Keratinocyte (primary cell): ENCODE data around the gene FLRT1. TPM values are rescaled to one million over a fixed set of nuclear protein-coding genes. Genes with fewer than 3 reads are reported as not detected.

Source experiments
- DNase-seq: peaks from one replicate; pipeline ENCODE4 v3.0.0-alpha.2; 2011; ENCODE audit warnings: low read depth, missing footprints, low spot score
- FAIRE-seq: peaks from 2 replicates; lab custom pipeline; 2011; peaks lifted over from hg19 to GRCh38; lab: Jason Lieb, UNC
- H2AFZ ChIP-seq: 2 replicates; pipeline ENCODE4 v1.6.0; 2012; ENCODE audit warnings: low read length, control low read depth, inconsistent platforms; ENCODE audit not compliant: control insufficient read depth
- H3K27ac ChIP-seq: 2 replicates; pipeline ENCODE4 v1.5.1; 2011; ENCODE audit warnings: low read length; ENCODE audit not compliant: control insufficient read depth, insufficient read depth
- H3K27me3 ChIP-seq: 3 replicates; pipeline ENCODE4 v1.6.0; 2011; ENCODE audit warnings: low read length; ENCODE audit not compliant: control insufficient read depth, insufficient read depth; ENCODE audit errors: extremely low read depth
- H3K36me3 ChIP-seq, 2 experiments: 2 replicates in 1 of 2; 3 replicates in 1 of 2; pipeline ENCODE4 v1.5.1; 2011; ENCODE audit warnings: low read length in 2 of 2, mild to moderate bottlenecking in 1 of 2; ENCODE audit not compliant: control insufficient read depth in 2 of 2, insufficient read depth in 2 of 2; ENCODE audit errors: extremely low read depth in 1 of 2
- H3K4me1 ChIP-seq: 3 replicates; pipeline ENCODE4 v1.5.1; 2011; ENCODE audit warnings: low read length; ENCODE audit not compliant: control insufficient read depth, insufficient read depth; ENCODE audit errors: extremely low read depth
- H3K4me2 ChIP-seq: 3 replicates; pipeline ENCODE4 v1.6.0; 2011; ENCODE audit warnings: low read depth, low read length; ENCODE audit not compliant: control insufficient read depth, insufficient read depth; ENCODE audit errors: extremely low read depth
- H3K4me3 ChIP-seq, 3 experiments: fragments of 200-600 bp in 1 of 3; sonication (generic) in 1 of 3; 2 replicates in 2 of 3; 3 replicates in 1 of 3; pipeline ENCODE4 v1.5.1; 2011 to 2016; ENCODE audit warnings: low read length in 3 of 3, mild to moderate bottlenecking in 3 of 3, control low read depth in 2 of 3, inconsistent platforms in 1 of 3, low read depth in 1 of 3, mixed read lengths in 1 of 3, mixed run types in 1 of 3, moderate library complexity in 1 of 3; ENCODE audit not compliant: control insufficient read depth in 2 of 3, insufficient read depth in 2 of 3; ENCODE audit errors: extremely low read depth in 1 of 3
- H3K79me2 ChIP-seq: 2 replicates; pipeline ENCODE4 v1.6.0; 2012; ENCODE audit warnings: low read length; ENCODE audit not compliant: control insufficient read depth, insufficient read depth
- H3K9ac ChIP-seq: 3 replicates; pipeline ENCODE4 v1.6.0; 2011; ENCODE audit warnings: low read length; ENCODE audit not compliant: control insufficient read depth, insufficient read depth; ENCODE audit errors: extremely low read depth
- H3K9me1 ChIP-seq: 3 replicates; pipeline ENCODE4 v1.6.0; 2011; ENCODE audit warnings: low read length; ENCODE audit not compliant: control insufficient read depth, insufficient read depth; ENCODE audit errors: extremely low read depth
- H3K9me3 ChIP-seq: 2 replicates; pipeline ENCODE4 v1.5.1; 2012; ENCODE audit warnings: low read depth, low read length; ENCODE audit not compliant: control insufficient read depth
- H4K20me1 ChIP-seq: 3 replicates; pipeline ENCODE4 v1.6.0; 2011; ENCODE audit warnings: low read length; ENCODE audit not compliant: control insufficient read depth, insufficient read depth; ENCODE audit errors: extremely low read depth
- EZH2 ChIP-seq: IDR thresholded peaks from one replicate; pipeline ENCODE4 v1.6.1; 2012; ENCODE audit warnings: inconsistent platforms, mild to moderate bottlenecking, low read length, moderate library complexity
- dilution Hi-C: fragments of 300-500 bp; cut with MboI; formaldehyde crosslinking; loops from one replicate; pipeline ENCODE4 v1.7.0; 2020; ENCODE audit warnings: low sequenced_read_pairs; ENCODE audit not compliant: extremely low pct_ligation_motif_present
- polyA plus RNA-seq, 5 experiments: library from polyadenylated mRNA; depleted of rRNA in 3 of 5; stranded (reverse) in 3 of 5; stranded (forward) in 1 of 5; unstranded in 1 of 5; fragments of >200 nt; gene quantifications; 1 replicate in 1 of 5; 2 replicates in 3 of 5; 3 replicates in 1 of 5; pipeline versions ENCODE4 v1.2.1 to v1.2.3, GENCODE V29; 2011 to 2012; ENCODE audit warnings: missing spikeins in 2 of 5, low read depth in 1 of 5, low replicate concordance in 1 of 5
- TF ChIP-seq, protein P1 (sequence below), 3 experiments: IDR thresholded peaks in 1 of 3; conservative IDR thresholded peaks in 1 of 3; optimal IDR thresholded peaks in 1 of 3; 2 replicates in 2 of 3; 3 replicates in 1 of 3; pipeline versions ENCODE3 to v1.5.1; 2011; ENCODE audit warnings: low read length in 3 of 3, mild to moderate bottlenecking in 3 of 3, moderate library complexity in 2 of 3, control low read depth in 1 of 3, inconsistent platforms in 1 of 3; ENCODE audit not compliant: insufficient read depth in 2 of 3; ENCODE audit errors: extremely low read depth in 1 of 3

The FLRT1 gene
- polyA plus RNA-seq, 1 donor (not counting 4 experiments of a cell fraction or from before 2014, with no cell fraction given): not detected

- no peaks in the 10 kb centered on the region for H3K9me1 ChIP-seq
- no peaks in the 10 kb centered on the region for H3K36me3 ChIP-seq
- no peak overlapping the region for H3K4me3 ChIP-seq
- FAIRE-seq: no peak
- no peak overlapping the region for H3K9ac ChIP-seq
- dilution Hi-C loops: no loop called here
- H3K4me2 ChIP-seq: no peak overlapping the region
- no peaks in the 10 kb centered on the region for H3K9me3 ChIP-seq
- H3K4me1 ChIP-seq: peaks cover 4% of the 10 kb centered on the region
- DNase-seq: no peak
- H3K79me2 ChIP-seq: no peaks in the 10 kb centered on the region
- TF ChIP-seq, protein P1, sequence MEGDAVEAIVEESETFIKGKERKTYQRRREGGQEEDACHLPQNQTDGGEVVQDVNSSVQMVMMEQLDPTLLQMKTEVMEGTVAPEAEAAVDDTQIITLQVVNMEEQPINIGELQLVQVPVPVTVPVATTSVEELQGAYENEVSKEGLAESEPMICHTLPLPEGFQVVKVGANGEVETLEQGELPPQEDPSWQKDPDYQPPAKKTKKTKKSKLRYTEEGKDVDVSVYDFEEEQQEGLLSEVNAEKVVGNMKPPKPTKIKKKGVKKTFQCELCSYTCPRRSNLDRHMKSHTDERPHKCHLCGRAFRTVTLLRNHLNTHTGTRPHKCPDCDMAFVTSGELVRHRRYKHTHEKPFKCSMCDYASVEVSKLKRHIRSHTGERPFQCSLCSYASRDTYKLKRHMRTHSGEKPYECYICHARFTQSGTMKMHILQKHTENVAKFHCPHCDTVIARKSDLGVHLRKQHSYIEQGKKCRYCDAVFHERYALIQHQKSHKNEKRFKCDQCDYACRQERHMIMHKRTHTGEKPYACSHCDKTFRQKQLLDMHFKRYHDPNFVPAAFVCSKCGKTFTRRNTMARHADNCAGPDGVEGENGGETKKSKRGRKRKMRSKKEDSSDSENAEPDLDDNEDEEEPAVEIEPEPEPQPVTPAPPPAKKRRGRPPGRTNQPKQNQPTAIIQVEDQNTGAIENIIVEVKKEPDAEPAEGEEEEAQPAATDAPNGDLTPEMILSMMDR (optimal IDR thresholded peaks at IDR 0.05 in 1 of 3, IDR thresholded peaks at IDR 0.05 in 1 of 3, conservative IDR thresholded peaks at IDR 0.05 in 1 of 3; ENCODE audit: extremely low read depth in 1 of 3, insufficient read depth in 2 of 3, low read length in 3 of 3): no peak
- no peak for TF ChIP-seq EZH2
- no peak overlapping the region for H2AFZ ChIP-seq
- no peaks in the 10 kb centered on the region for H4K20me1 ChIP-seq
- H3K27ac ChIP-seq: no peak overlapping the region
- H3K27me3 ChIP-seq: peaks cover 21% of the 10 kb centered on the region
Measured at GRCh38 chr11:64020976-64021756, 14.6 kb upstream of the FLRT1 start.

- dilution Hi-C loops: no loop called here
- Histone ChIP-seq H2AFZ (no peak overlapping the region), H3K4me3 (no peak overlapping the region), H4K20me1 (no peaks in the 10 kb centered on the region), H3K36me3 (no peaks in the 10 kb centered on the region), H3K4me1 (peaks cover 4% of the 10 kb centered on the region), H3K27ac (no peak overlapping the region), H3K27me3 (peaks cover 23% of the 10 kb centered on the region), H3K9me1 (no peaks in the 10 kb centered on the region), H3K79me2 (no peaks in the 10 kb centered on the region), H3K9me3 (no peaks in the 10 kb centered on the region), H3K4me2 (no peak overlapping the region), H3K9ac (no peak overlapping the region)
- FAIRE-seq (no peak), DNase-seq (no peak)
- TF ChIP-seq, protein P1 (optimal IDR thresholded peaks at IDR 0.05 in 1 of 3, IDR thresholded peaks at IDR 0.05 in 1 of 3, conservative IDR thresholded peaks at IDR 0.05 in 1 of 3; ENCODE audit: extremely low read depth in 1 of 3, insufficient read depth in 2 of 3, low read length in 3 of 3): peak in 1 of 3 experiments; percentile 58
- no peak for TF ChIP-seq EZH2
Measured at GRCh38 chr11:64021757-64022093, 14.0 kb upstream of the FLRT1 start.
